Measurements from ENCODE around the gene PIGN. TPM values are rescaled to one million over a fixed set of nuclear protein-coding genes. Genes with fewer than 3 reads are reported as not detected.
A peak's percentile ranks its signal among the peaks of the same experiment; 100 is the strongest.

Gene PIGN
- total RNA-seq, 2 experiments from 2014 or later, result 29.0 to 29.4 TPM

- Mint-ChIP-seq H3K27me3 (peaks cover 6% of the 10 kb centered on the region), H3K36me3 (ENCODE audit: low read depth) (no peaks in the 10 kb centered on the region)
- ATAC-seq, result no peak
Measured at GRCh38 chr18:62027914-62028520, 158.8 kb downstream of the PIGN start.

GRCh38 chr18:62026586-62026985 lies 160.3 kb downstream of the PIGN start:
- DNase-seq, result no peak
- ATAC-seq, result no peak
- no peaks in the 10 kb centered on the region for H3K4me1 Mint-ChIP-seq
- H3K27me3 Mint-ChIP-seq, result peaks cover 6% of the 10 kb centered on the region
- ChIA-PET CTCF (interaction anchor here (0.8 kb wide), 1 partner anchor 59 kb away, joined by 3 read pairs; no protein-coding TSS in a partner anchor), POLR2A (no interaction called here)
- H3K4me3 Mint-ChIP-seq, result no peak overlapping the region
- H3K9me3 Mint-ChIP-seq (ENCODE audit: low read depth), result no peaks in the 10 kb centered on the region
- no peak overlapping the region for H3K27ac Mint-ChIP-seq
- intact Hi-C loops (cut with DNase I, micrococcal nuclease), result no loop called here
- H3K36me3 Mint-ChIP-seq (ENCODE audit: low read depth), result no peaks in the 10 kb centered on the region

More at GRCh38 chr18:62027914-62028520, 158.8 kb downstream of the PIGN start:
- intact Hi-C loops (cut with DNase I, micrococcal nuclease), result no loop called here
- POLR2A ChIA-PET, result no interaction called here
- peaks cover 3% of the 10 kb centered on the region for H3K9me3 Mint-ChIP-seq (ENCODE audit: low read depth)
- no peak overlapping the region for H3K4me3 Mint-ChIP-seq
- CTCF ChIA-PET, result no interaction called here
- DNase-seq, result no peak
- H3K27ac Mint-ChIP-seq, result no peak overlapping the region
- peaks cover 5% of the 10 kb centered on the region for H3K4me1 Mint-ChIP-seq

GRCh38 chr18:62024983-62025382 lies 161.9 kb downstream of the PIGN start:
- ATAC-seq, result no peak
- DNase-seq, result no peak
- intact Hi-C loops (cut with DNase I, micrococcal nuclease), result no loop called here
- Mint-ChIP-seq H3K36me3 (ENCODE audit: low read depth) (no peaks in the 10 kb centered on the region), H3K4me1 (no peaks in the 10 kb centered on the region), H3K9me3 (ENCODE audit: low read depth) (no peaks in the 10 kb centered on the region), H3K27me3 (peaks cover 6% of the 10 kb centered on the region), H3K27ac (no peak overlapping the region), H3K4me3 (no peak overlapping the region)
- ChIA-PET POLR2A (no interaction called here), CTCF (no interaction called here)

GRCh38 chr18:62023536-62023935 lies 163.3 kb downstream of the PIGN start:
- ChIA-PET CTCF (no interaction called here), POLR2A (no interaction called here)
- Mint-ChIP-seq H3K4me1 (peaks cover 3% of the 10 kb centered on the region), H3K27ac (no peak overlapping the region), H3K36me3 (ENCODE audit: low read depth) (no peaks in the 10 kb centered on the region), H3K27me3 (peaks cover 6% of the 10 kb centered on the region), H3K4me3 (no peak overlapping the region), H3K9me3 (ENCODE audit: low read depth) (no peaks in the 10 kb centered on the region)
- DNase-seq (no peak), ATAC-seq (no peak)
- intact Hi-C loops (cut with DNase I, micrococcal nuclease), result no loop called here

GRCh38 chr18:62018759-62019041 lies 168.2 kb downstream of the PIGN start:
- H3K4me3 Mint-ChIP-seq, result no peak overlapping the region
- ATAC-seq, result no peak
- H3K27me3 Mint-ChIP-seq, result peaks cover 4% of the 10 kb centered on the region
- no peak overlapping the region for H3K27ac Mint-ChIP-seq
- H3K4me1 Mint-ChIP-seq, result peaks cover 3% of the 10 kb centered on the region
- CTCF ChIA-PET, result interaction anchor here (0.7 kb wide), 1 partner anchor 125 kb away, joined by 5 read pairs; no protein-coding TSS in a partner anchor
- H3K36me3 Mint-ChIP-seq (ENCODE audit: low read depth), result no peaks in the 10 kb centered on the region
- peak; percentile 10 for DNase-seq
- intact Hi-C loops (cut with DNase I, micrococcal nuclease), result no loop called here
- POLR2A ChIA-PET, result no interaction called here
- no peaks in the 10 kb centered on the region for H3K9me3 Mint-ChIP-seq (ENCODE audit: low read depth)

GRCh38 chr18:62018034-62018758 lies 168.7 kb downstream of the PIGN start:
- DNase-seq, result no peak
- ChIA-PET CTCF (interaction anchor here (0.6 to 1.6 kb wide), 3 partner anchors 76 to 1568 kb away, joined by 3 to 4 read pairs (median 3); no protein-coding TSS in a partner anchor), POLR2A (no interaction called here)
- H3K9me3 Mint-ChIP-seq (ENCODE audit: low read depth), result no peaks in the 10 kb centered on the region
- H3K4me1 Mint-ChIP-seq, result peaks cover 3% of the 10 kb centered on the region
- no peak for ATAC-seq
- H3K36me3 Mint-ChIP-seq (ENCODE audit: low read depth), result no peaks in the 10 kb centered on the region
- intact Hi-C loops (cut with DNase I, micrococcal nuclease), result no loop called here
- H3K4me3 Mint-ChIP-seq, result no peak overlapping the region
- H3K27me3 Mint-ChIP-seq, result peaks cover 3% of the 10 kb centered on the region
- H3K27ac Mint-ChIP-seq, result no peak overlapping the region

- POLR2A ChIA-PET, result no interaction called here
- no peaks in the 10 kb centered on the region for H3K36me3 Mint-ChIP-seq (ENCODE audit: low read depth)
- H3K27ac Mint-ChIP-seq, result no peak overlapping the region
- intact Hi-C loops (cut with DNase I, micrococcal nuclease), result no loop called here
- peaks cover 3% of the 10 kb centered on the region for H3K4me1 Mint-ChIP-seq
- no peak for ATAC-seq
- no peak for DNase-seq
- H3K9me3 Mint-ChIP-seq (ENCODE audit: low read depth), result no peaks in the 10 kb centered on the region
- H3K4me3 Mint-ChIP-seq, result no peak overlapping the region
- H3K27me3 Mint-ChIP-seq, result peaks cover 1% of the 10 kb centered on the region
- CTCF ChIA-PET, result interaction anchor here (0.6 to 1.6 kb wide), 3 partner anchors 75 to 1568 kb away, joined by 3 to 4 read pairs (median 3); no protein-coding TSS in a partner anchor
Measured at GRCh38 chr18:62017618-62018017, 169.2 kb downstream of the PIGN start.

- H3K36me3 Mint-ChIP-seq (ENCODE audit: low read depth), result no peaks in the 10 kb centered on the region
- peaks cover 11% of the 10 kb centered on the region for H3K27me3 Mint-ChIP-seq
- no peaks in the 10 kb centered on the region for H3K9me3 Mint-ChIP-seq (ENCODE audit: low read depth)
- DNase-seq (no peak), ATAC-seq (no peak)
- H3K4me3 Mint-ChIP-seq, result no peak overlapping the region
- no peak overlapping the region for H3K27ac Mint-ChIP-seq
- ChIA-PET POLR2A (no interaction called here), CTCF (interaction anchor here (0.6 to 1.4 kb wide), 3 partner anchors 8 to 233 kb away, joined by 3 to 5 read pairs (median 3); no protein-coding TSS in a partner anchor)
- no peaks in the 10 kb centered on the region for H3K4me1 Mint-ChIP-seq
- intact Hi-C loops (cut with DNase I, micrococcal nuclease), result no loop called here
Measured at GRCh38 chr18:62011416-62011815, 175.4 kb downstream of the PIGN start.

- POLR2A ChIA-PET, result no interaction called here
- H3K9me3 Mint-ChIP-seq (ENCODE audit: low read depth), result peaks cover 5% of the 10 kb centered on the region
Measured at GRCh38 chr18:62009521-62009920, 177.3 kb downstream of the PIGN start.

GRCh38 chr18:62001396-62001795 lies 185.5 kb downstream of the PIGN start:
- intact Hi-C loops (cut with DNase I, micrococcal nuclease), result no loop called here
- CTCF ChIA-PET, result no interaction called here
- ATAC-seq (no peak), DNase-seq (no peak)
- peaks cover 5% of the 10 kb centered on the region for H3K27me3 Mint-ChIP-seq
- H3K4me3 Mint-ChIP-seq, result no peak overlapping the region
- H3K4me1 Mint-ChIP-seq, result peaks cover 7% of the 10 kb centered on the region
- no peaks in the 10 kb centered on the region for H3K36me3 Mint-ChIP-seq (ENCODE audit: low read depth)
- H3K9me3 Mint-ChIP-seq (ENCODE audit: low read depth), result peaks cover 9% of the 10 kb centered on the region
- no peak overlapping the region for H3K27ac Mint-ChIP-seq
- POLR2A ChIA-PET, result no interaction called here

More at GRCh38 chr18:62009521-62009920, 177.3 kb downstream of the PIGN start:
- H3K36me3 Mint-ChIP-seq (ENCODE audit: low read depth), result no peaks in the 10 kb centered on the region
- no peak overlapping the region for H3K4me3 Mint-ChIP-seq
- DNase-seq, result no peak
- H3K27me3 Mint-ChIP-seq, result peaks cover 13% of the 10 kb centered on the region
- intact Hi-C loops (cut with DNase I, micrococcal nuclease), result no loop called here
- ATAC-seq, result no peak
- H3K27ac Mint-ChIP-seq, result no peak overlapping the region
- CTCF ChIA-PET, result interaction anchor here (0.5 kb wide), 1 partner anchor 22 kb away, joined by 3 read pairs; no protein-coding TSS in a partner anchor
- no peaks in the 10 kb centered on the region for H3K4me1 Mint-ChIP-seq

- DNase-seq (no peak), ATAC-seq (peak; percentile 66)
- Mint-ChIP-seq H3K4me1 (peaks cover 7% of the 10 kb centered on the region), H3K4me3 (no peak overlapping the region), H3K27me3 (no peaks in the 10 kb centered on the region), H3K36me3 (ENCODE audit: low read depth) (no peaks in the 10 kb centered on the region), H3K27ac (no peak overlapping the region), H3K9me3 (ENCODE audit: low read depth) (peaks cover 4% of the 10 kb centered on the region)
- CTCF ChIA-PET, result no interaction called here
- POLR2A ChIA-PET, result no interaction called here
- intact Hi-C loops (cut with DNase I, micrococcal nuclease), result no loop called here
Measured at GRCh38 chr18:61998957-61999356, 187.9 kb downstream of the PIGN start.

- ATAC-seq (no peak), DNase-seq (no peak)
- no peak overlapping the region for H3K4me3 Mint-ChIP-seq
- peaks cover 4% of the 10 kb centered on the region for H3K9me3 Mint-ChIP-seq (ENCODE audit: low read depth)
- H3K27me3 Mint-ChIP-seq, result no peaks in the 10 kb centered on the region
- intact Hi-C loops (cut with DNase I, micrococcal nuclease), result no loop called here
- H3K4me1 Mint-ChIP-seq, result peaks cover 7% of the 10 kb centered on the region
- H3K36me3 Mint-ChIP-seq (ENCODE audit: low read depth), result no peaks in the 10 kb centered on the region
- no peak overlapping the region for H3K27ac Mint-ChIP-seq
- ChIA-PET CTCF (no interaction called here), POLR2A (no interaction called here)
Measured at GRCh38 chr18:61998335-61998734, 188.5 kb downstream of the PIGN start.

All from activated CD4-positive, alpha-beta T cell treated with anti-CD3 and anti-CD28 coated beads for 36 hours (primary cell).